GM19467 (cell line): ENCODE results near the gene APRT.
A peak's percentile ranks its signal among the peaks of the same experiment; 100 is the strongest.

Experiments
- ATAC-seq: cut with Tn5 transposase; IDR thresholded peaks from one replicate; pipeline ENCODE4 v1.9.1; 2021; ENCODE audit warnings: mild to moderate bottlenecking, moderate library complexity; ENCODE audit not compliant: unreplicated experiment

The APRT gene, protein sequence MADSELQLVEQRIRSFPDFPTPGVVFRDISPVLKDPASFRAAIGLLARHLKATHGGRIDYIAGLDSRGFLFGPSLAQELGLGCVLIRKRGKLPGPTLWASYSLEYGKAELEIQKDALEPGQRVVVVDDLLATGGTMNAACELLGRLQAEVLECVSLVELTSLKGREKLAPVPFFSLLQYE

DNA sequence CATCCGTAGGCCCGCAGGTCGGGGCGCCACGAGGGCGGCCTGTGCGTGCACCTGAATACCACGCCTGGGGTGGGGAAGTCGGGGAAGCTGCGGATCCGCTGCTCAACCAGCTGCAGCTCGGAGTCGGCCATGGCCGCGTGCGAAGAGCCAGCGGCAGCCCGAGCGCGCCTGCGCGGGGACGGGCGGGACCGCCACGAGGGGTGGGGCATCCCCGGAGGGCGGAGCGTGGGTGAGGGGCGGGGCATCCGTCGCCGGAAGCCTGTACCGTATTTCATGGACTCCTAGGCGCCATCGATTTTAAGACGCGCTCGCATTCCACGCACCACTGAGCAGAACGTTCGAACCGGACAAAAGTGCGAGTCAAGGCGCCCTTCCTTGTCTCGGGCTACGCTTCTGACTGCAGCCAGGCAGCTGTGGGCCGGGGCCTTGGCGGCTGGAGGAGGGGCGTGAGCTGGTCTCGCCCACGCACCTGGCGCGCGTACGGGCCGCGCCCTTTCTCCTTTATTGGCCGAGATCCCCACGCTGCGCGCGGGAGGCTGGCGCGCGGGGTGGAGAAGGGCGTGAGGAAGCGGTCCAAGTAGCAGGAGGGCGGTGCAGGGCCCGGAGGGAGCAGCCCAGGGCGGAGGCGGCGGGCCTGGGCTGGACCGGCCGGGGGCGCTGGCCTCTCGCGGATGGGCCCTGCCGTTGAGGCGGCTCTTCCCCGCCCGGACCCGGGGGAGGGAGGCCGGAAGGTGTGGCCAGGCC lies at the start of gene APRT:
Gene APRT, minus strand, starts transcription at position 160 of the 744 bp plus-strand sequence. Its CDS starts 29 bp downstream, at position 131.
- peak; percentile 74 for ATAC-seq

DNA sequence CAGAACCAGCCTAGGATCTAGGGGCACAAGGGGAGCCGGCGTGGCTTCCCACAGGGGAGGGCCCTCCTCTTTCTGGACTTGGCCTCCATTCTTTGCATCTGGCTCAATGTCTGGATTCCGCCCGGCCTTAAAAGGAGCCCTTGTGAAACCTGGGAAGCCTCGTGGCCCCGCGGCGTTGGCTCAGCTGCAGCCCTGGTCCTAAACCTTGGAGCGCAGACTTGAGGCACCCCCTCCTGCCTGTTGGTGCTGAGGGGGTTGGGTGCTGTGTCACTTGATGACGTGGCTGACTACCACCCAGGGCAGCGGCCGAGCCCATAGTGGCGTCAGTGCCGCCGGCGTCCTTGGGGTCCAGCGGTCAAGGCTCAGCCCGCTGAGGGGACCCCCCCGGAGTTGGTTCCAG lies 49.6 kb upstream of the APRT start:
- no peak for ATAC-seq

- ATAC-seq: no peak
These were observed 47.8 kb upstream of the APRT start for GRCh38 chr16:88859381-88860091.

DNA sequence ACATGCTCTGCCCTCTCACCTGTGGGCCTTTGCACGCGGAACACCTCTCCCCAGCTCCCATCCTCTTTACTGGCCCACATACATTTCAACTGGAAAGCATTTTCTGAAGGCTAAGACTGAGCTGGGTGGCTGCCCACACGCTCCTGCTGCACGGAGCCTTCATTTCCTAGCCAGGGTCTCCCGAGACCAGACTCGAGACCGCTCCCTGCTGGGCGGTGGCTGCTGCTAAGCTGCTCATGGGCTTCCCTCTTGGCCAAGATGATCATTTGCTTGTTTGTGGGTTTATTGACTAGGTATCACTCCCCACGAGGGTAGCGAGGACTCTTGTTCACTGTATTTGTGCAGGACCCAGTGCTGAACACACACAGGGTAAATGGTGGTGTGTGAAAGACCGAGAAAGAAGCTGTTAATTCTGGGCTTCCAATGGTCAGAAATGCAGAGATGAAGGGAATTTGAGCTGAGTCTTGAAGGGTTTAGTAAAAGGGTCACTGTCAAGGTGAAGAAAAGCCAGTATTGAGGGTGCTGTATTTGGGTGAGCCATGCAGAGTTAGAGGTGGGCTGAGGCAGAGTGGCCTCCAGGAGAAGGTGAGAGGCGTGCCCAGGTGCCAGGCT lies 46.1 kb upstream of the APRT start:
- ATAC-seq: peak; percentile 45

- peak; percentile 65 for ATAC-seq
These were observed 45.4 kb upstream of the APRT start, which contains the start of the genes GALNS and TRAPPC2L for GRCh38 chr16:88856828-88857727. Gene GALNS (minus strand): TSS chr16:88856947. CDS start chr16:88856877, 70 bp downstream. Gene TRAPPC2L (plus strand): TSS chr16:88857127. CDS start chr16:88857151, 24 bp downstream.

GRCh38 chr16:88856122-88856827 lies 44.5 kb upstream of the APRT start:
- ATAC-seq: no peak

DNA sequence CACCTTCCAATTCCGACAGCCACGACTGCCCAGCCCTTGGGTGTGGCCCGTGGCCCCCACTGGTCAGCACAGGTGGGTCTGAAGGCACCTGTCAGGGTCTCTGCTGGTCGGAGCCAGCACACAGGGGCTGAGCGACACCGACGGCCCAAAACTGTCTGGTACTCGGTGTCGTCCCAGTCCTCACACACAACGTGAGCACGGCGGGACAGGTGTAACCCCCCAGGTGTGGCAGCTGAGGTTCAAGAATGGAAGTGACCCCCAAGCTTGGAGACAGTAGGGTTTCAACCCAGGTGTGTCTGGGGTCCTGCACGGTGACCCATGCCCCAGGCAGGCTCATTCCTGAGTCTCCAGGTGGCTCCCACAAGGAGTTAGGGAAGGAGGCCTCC lies 44.0 kb upstream of the APRT start:
- no peak for ATAC-seq

DNA sequence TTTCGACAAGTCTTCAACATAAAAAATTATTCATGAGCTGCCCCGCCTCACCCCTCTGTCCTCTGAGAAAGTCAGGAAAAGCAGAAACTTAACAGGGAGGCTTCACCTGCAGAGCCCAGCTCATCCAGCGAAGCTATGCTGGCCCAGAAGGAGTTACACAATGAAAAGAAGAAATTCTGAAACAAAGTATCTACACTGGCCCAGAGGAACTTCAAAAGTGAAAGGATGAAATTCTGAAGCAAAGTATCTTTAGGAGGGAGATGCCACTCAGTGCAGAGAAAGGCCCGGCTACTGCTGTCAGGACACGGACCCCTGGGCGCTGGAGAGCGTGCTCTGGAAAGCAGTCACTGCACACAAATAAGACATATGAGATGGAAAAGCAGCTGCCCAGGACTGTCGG lies 43.4 kb upstream of the APRT start:
- ATAC-seq: no peak

DNA sequence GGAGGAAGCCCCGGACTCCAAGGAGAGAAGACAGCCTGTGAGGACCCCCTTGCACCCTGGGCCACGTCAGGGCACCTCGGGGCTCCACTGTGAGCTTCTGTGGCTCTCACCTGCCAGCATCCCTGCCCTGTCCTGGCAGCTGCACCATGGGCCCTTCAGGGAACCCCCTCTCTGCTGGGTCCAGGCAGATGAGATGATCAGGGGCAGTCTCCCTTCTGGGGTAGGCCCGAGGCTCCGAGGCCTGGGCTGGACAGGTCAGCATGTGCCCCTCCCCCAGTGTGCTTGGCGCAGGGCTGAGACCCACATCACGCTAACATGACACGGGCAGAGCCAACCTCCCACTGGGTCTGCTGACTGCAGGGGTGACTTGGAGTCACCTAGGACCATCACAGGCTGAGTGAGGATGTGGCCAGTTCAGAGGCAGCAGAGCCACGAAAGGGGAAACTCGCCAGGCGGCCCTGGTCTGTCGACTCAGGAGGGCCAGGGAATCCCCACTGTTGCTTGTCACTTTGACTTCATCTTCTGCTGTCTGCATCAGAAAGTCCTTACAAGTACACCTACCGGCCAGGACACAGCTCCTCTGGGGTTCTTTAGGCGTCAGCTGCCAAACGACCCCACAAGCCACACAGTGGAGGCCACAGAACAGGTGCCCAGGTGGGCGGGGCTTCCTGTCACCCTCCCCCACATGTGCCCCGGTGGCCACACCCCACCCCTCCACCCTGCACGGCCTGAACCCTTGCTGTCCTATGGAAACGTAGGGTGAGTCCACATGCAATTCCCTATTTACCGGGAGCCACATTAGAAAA lies 42.8 kb upstream of the APRT start:
- no peak for ATAC-seq

GRCh38 chr16:88853325-88853941 lies 41.7 kb upstream of the APRT start:
- no peak for ATAC-seq

GRCh38 chr16:88851616-88852015 lies 39.9 kb upstream of the APRT start:
- ATAC-seq: no peak

DNA sequence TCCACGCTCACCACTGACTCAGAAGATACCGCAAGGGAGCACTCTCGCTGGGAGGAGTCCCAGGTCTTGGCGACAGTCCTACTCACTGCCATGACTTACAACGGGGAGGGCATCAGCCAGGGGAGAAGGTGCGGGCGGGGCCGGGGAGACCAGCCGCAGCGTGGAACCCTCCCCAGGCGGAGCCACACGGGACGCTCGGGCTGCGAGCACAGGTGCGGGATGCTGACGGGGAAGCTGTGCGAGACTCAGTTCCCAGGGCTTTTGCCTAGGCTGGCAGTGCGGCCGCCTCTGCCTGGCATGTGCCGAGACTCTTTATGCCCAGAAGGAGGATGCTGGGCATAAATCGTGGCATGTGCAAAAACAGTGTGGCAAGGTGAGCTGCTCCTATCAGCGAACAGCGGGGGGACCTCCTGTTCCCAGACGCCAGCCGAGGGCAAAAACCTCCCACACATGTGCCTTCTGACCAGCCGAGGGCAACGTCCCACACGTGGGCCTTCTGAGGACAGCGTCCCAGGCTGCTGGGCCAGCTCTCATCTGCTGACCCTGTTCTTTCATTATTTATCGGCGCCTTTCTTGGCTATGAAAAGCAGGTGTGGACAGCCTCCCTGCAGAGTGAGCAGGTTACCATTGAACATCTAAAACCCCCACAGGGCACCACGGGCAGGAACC lies 38.9 kb upstream of the APRT start:
- no peak for ATAC-seq

DNA sequence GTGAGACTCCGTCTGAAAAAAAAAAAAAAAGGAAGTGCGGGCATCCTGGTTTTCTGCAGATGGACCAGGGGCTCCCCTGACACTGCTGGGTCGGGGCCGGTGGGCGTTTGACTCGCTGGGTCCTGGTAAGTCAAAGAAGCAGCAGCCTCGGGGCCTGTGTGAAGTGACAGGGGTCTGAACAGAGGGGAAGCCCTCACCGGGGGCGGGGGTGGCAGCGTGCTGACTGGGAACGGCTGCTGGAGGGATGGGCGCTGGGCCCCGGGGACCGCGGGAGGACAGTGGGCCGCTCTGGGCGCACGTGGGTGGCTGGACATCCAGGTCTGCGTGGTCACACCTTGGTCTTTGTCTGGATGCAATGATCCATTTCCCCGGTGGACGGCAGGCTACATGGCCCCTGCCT lies 36.8 kb upstream of the APRT start:
- ATAC-seq: no peak

- no peak for ATAC-seq
These were observed 35.9 kb upstream of the APRT start for GRCh38 chr16:88847654-88848053.

GRCh38 chr16:88846088-88846487 lies 34.4 kb upstream of the APRT start:
- no peak for ATAC-seq

DNA sequence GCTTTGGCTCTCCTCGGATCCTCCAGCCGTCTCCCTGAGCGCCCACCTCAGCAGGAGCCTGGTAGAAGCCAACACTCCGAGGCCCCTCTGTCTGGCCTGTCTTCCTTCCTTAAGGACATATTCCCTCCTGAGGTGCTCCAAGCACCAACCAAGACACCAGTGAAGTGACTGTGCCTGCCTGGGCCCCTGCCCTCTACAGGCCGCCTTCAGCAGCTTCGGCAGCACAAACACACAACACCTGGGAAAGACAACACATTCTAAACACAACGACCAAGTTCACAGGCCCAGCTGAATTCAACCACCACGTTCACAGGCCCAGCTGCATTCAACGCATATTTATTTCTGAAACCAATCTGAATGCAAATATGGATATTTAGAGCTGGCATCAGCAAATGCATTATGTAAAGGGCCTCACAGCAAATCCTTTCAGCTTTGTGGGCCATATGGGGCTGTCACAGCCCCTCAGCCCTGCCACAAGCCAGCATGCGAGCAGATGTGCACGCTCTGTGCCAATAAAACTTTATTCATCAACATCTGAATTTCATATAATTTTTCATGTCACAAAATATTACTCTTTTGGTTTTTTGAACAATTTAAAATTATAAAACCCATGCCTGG lies 32.8 kb upstream of the APRT start:
- no peak for ATAC-seq

DNA sequence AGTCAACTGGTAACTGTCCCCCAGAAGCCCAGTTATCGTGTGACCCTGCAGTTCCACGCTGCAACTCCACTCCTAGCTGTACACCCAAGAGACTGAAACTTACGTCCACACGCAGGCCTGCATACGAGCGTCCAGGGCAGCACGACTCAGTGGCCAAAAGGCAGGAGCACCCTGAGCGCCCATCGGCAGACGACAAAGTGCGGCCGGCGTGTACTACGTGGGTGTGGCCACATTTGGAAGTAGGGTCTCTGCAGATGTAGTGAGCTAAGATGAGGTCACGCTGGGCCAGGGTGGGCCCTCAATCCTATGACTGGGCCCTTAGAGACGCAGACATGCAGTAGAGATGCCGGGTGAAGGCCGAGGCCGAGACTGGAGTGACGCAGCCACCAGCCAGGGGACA lies 31.5 kb upstream of the APRT start:
- no peak for ATAC-seq

DNA sequence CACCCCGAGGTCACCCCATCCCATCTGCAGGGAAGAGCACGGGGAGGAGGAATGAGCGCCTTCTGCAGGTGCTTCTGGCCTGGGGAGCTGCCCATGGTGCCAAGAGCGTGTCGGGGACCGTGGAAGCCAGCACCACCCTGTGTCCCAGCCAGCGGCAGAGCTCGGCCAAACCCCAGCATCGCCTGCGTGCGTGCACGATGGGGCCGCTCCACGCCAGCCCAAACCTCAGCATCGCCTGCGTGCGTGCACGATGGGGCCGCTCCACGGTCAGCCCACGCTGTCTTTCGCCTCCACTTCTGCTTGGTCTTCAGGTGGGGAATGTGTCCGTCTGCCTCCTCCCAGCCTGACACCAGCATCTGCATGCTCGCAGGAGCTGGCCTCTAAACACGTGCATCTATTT lies 31.1 kb upstream of the APRT start:
- ATAC-seq: no peak
